Adrenal gland (tissue), 12 donors: ENCODE data around the gene MAGI1. TPM values are rescaled to one million over a fixed set of nuclear protein-coding genes. Genes with fewer than 3 reads are reported as not detected.

ENCODE experiments used
- DNase-seq, 7 donors: peaks; one replicate each; pipeline ENCODE4 v3.0.0-alpha.2; 2019 to 2020
- H3K27ac ChIP-seq, 5 donors: fragments of 200-600 bp; sonication (generic) in 4 of 5; 1 replicate in 3 of 5; 2 replicates in 2 of 5; pipeline versions ENCODE4 v1.5.1 to v1.8.0; 2016 to 2020; ENCODE audit warnings: mild to moderate bottlenecking in 1 of 5
- H3K27me3 ChIP-seq: fragments of 200-600 bp; 2 replicates; pipeline ENCODE4 v1.8.0; 2021
- H3K36me3 ChIP-seq, 2 donors: fragments of 200-600 bp; replicated peaks in 1 of 2; 1 replicate in 1 of 2; 2 replicates in 1 of 2; pipeline versions ENCODE4 v1.5.1 to v1.8.0; 2018 to 2022
- H3K4me1 ChIP-seq, 2 donors: fragments of 200-600 bp; replicated peaks in 1 of 2; 1 replicate in 1 of 2; 2 replicates in 1 of 2; pipeline versions ENCODE4 v1.5.1 to v1.8.0; 2018 to 2021
- H3K4me3 ChIP-seq, 4 donors: fragments of 200-600 bp; sonication (generic) in 3 of 4; one replicate each; pipeline ENCODE4 v1.5.1; 2016 to 2018
- H3K9me3 ChIP-seq, 3 donors: fragments of 200-600 bp; sonication (generic) in 1 of 3; replicated peaks in 1 of 3; 1 replicate in 2 of 3; 2 replicates in 1 of 3; pipeline versions ENCODE4 v1.5.1 to v1.8.0; 2016 to 2021
- CTCF ChIP-seq, 6 experiments: fragments of 450-650 bp in 4 of 6; fragments of 200-600 bp in 2 of 6; sonication (generic) in 1 of 6; IDR thresholded peaks; 1 replicate in 5 of 6; 2 replicates in 1 of 6; pipeline versions ENCODE4 v1.5.1 to v1.8.0; 2016 to 2021; ENCODE audit warnings: antibody characterized with exemption in 6 of 6, mild to moderate bottlenecking in 2 of 6, moderate library complexity in 1 of 6
- POLR2A ChIP-seq, 2 donors: fragments of 450-650 bp; IDR thresholded peaks; one replicate each; pipeline ENCODE4 v1.6.1; 2017; ENCODE audit warnings: antibody characterized with exemption in 2 of 2, mild to moderate bottlenecking in 2 of 2, moderate library complexity in 1 of 2
- WGBS, 4 donors: extraction: QIAGEN DNeasy Blood & Tissue Kit in 2 of 4; methylation state at CpG; one replicate each; pipeline versions ENCODE4 v1.1.5 to v1.1.7; 2013 to 2017; 5-methylcytosine and 5-hydroxymethylcytosine counted together
- intact Hi-C, 2 donors: fragments of 100-400 bp; cut with DNase I; formaldehyde crosslinking; loops; one replicate each; pipeline versions ENCODE4 v1.14.1 to v1.15.0; 2022 to 2023
- polyA plus RNA-seq, 3 donors: library from polyadenylated mRNA; stranded (reverse); fragments of 200-250 nt in 2 of 3; fragments of 350-450 nt in 1 of 3; fragmentation: Illumina TruSeq in 1 of 3; extraction: RNeasy Lipid Tissue Mini Kit (QIAGEN cat#74804) in 1 of 3; gene quantifications; one replicate each; pipeline ENCODE4 v1.2.3, GENCODE V29; 2013 to 2014
- total RNA-seq, 9 donors: library from RNA; depleted of rRNA in 4 of 9; stranded (reverse); fragments of >200 nt in 4 of 9; fragments of 120-200 nt in 1 of 9; fragmentation: NEBNext Ultra II Directional in 1 of 9; extraction: Animal tissue kit (Norgen Biotek cat#: 25700) in 1 of 9; gene quantifications; one replicate each; pipeline versions ENCODE4 v1.1.0 to v1.2.4, GENCODE V29; 2013 to 2023
- donor health status: healthy with polysubstance abuse.
- donor health status: Bipolar disorder and iron deficiency.
- donor health status: DM: yes; HTN: yes; CAD: no.
- donor health status: DM: no; HTN: no; CAD: no.
- donor health status: DM: no; HTN: no; CAD: no.
- donor health status: DM: yes; HTN: yes; CAD: no.

Gene MAGI1
- total and polyA plus RNA-seq, 12 donors = 4.8 to 31.6 (median 18.5) TPM

GRCh38 chr3:66014651-66015050 lies 24.1 kb downstream of the MAGI1 start:
- Histone ChIP-seq H3K4me1 (no peaks in the 10 kb centered on the region), H3K36me3 (no peaks in the 10 kb centered on the region), H3K9me3 (no peaks in the 10 kb centered on the region), H3K4me3 (no peak overlapping the region), H3K27ac (no peak overlapping the region), H3K27me3 (no peaks in the 10 kb centered on the region)
- DNase-seq = no peak
- intact Hi-C loops = no loop called here
- 38 to 76% (median 72%) methylated on average over 1 to 2 of the region's 2 CpGs for WGBS, 4 donors
- TF ChIP-seq POLR2A (IDR thresholded peaks at IDR 0.05) = no peak
- TF ChIP-seq CTCF (IDR thresholded peaks at IDR 0.05) = no peak

- WGBS, 4 donors = 91 to 100% (median 92%) methylated on average over 2 of the region's 2 CpGs
- no peaks in the 10 kb centered on the region for H3K4me1 ChIP-seq
These were observed 24.7 kb downstream of the MAGI1 start for GRCh38 chr3:66014056-66014455.

GRCh38 chr3:66012711-66013110 lies 26.0 kb downstream of the MAGI1 start:
- no peaks in the 10 kb centered on the region for H3K36me3 ChIP-seq
- intact Hi-C loops = no loop called here
- no peak overlapping the region for H3K4me3 ChIP-seq
- 76 to 90% (median 82%) methylated on average over 2 of the region's 2 CpGs for WGBS, 4 donors
- H3K27ac ChIP-seq = no peak overlapping the region
- no peak for DNase-seq
- TF ChIP-seq CTCF (IDR thresholded peaks at IDR 0.05) (no peak), POLR2A (IDR thresholded peaks at IDR 0.05) (no peak)
- H3K27me3 ChIP-seq = no peaks in the 10 kb centered on the region
- H3K9me3 ChIP-seq = no peaks in the 10 kb centered on the region
- no peaks in the 10 kb centered on the region for H3K4me1 ChIP-seq

More at GRCh38 chr3:66014056-66014455, 24.7 kb downstream of the MAGI1 start:
- TF ChIP-seq CTCF (IDR thresholded peaks at IDR 0.05) (no peak), POLR2A (IDR thresholded peaks at IDR 0.05) (no peak)
- Histone ChIP-seq H3K27ac (no peak overlapping the region), H3K36me3 (no peaks in the 10 kb centered on the region), H3K4me3 (no peak overlapping the region), H3K27me3 (no peaks in the 10 kb centered on the region), H3K9me3 (no peaks in the 10 kb centered on the region)
- no peak for DNase-seq
- intact Hi-C loops = no loop called here

GRCh38 chr3:66010739-66011655 lies 27.7 kb downstream of the MAGI1 start:
- H3K4me1 ChIP-seq = no peaks in the 10 kb centered on the region
- WGBS, 4 donors = 89 to 95% (median 91%) methylated on average over 10 of the region's 10 CpGs

More at GRCh38 chr3:66010739-66011655, 27.7 kb downstream of the MAGI1 start:
- no peaks in the 10 kb centered on the region for H3K27me3 ChIP-seq
- no peaks in the 10 kb centered on the region for H3K9me3 ChIP-seq
- no peak overlapping the region for H3K27ac ChIP-seq
- no peak for DNase-seq
- TF ChIP-seq POLR2A (IDR thresholded peaks at IDR 0.05) (no peak), CTCF (IDR thresholded peaks at IDR 0.05) (no peak)
- H3K4me3 ChIP-seq = no peak overlapping the region
- intact Hi-C loops = no loop called here
- H3K36me3 ChIP-seq = no peaks in the 10 kb centered on the region
